MCF 10A (cell line): Measurements from ENCODE around the gene S100Z. TPM values are rescaled to one million over a fixed set of nuclear protein-coding genes. Genes with fewer than 3 reads are reported as not detected.

Experiments
- BruUV-seq: library from RNA; stranded (reverse); fragments of 400-500 nt; replicated peaks from 2 replicates; lab custom pipeline; 2021; lab: Mats Ljungman, UMichigan
- CTCF ChIA-PET: fragments of 300-600 bp; sonication (Branson Sonifier 250); formaldehyde crosslinking; extraction: SDS; loops from one replicate; lab custom pipeline; 2021; ENCODE audit warnings: antibody characterized with exemption, inconsistent platforms; lab: Yijun Ruan, JAX
- POLR2A ChIA-PET: fragments of 300-600, 350-650 bp; sonication (Branson Sonifier 250); formaldehyde crosslinking; extraction: SDS; loops from one replicate; lab custom pipeline; 2020; ENCODE audit warnings: antibody characterized with exemption, inconsistent platforms; lab: Yijun Ruan, JAX
- DNase-seq: peaks from one replicate; pipeline ENCODE4 v3.0.0-alpha.2; 2018; ENCODE audit not compliant: unreplicated experiment
- H3K27ac Mint-ChIP-seq: one replicate; pipeline ENCODE4 v1.8.0; 2022; ENCODE audit warnings: mild to moderate bottlenecking, low read depth, mixed read lengths; ENCODE audit not compliant: unreplicated experiment
- H3K27me3 Mint-ChIP-seq: one replicate; pipeline ENCODE4 v1.8.0; 2022; ENCODE audit warnings: mixed read lengths; ENCODE audit not compliant: insufficient read depth, unreplicated experiment
- H3K36me3 Mint-ChIP-seq: one replicate; pipeline ENCODE4 v1.8.0; 2022; ENCODE audit warnings: mild to moderate bottlenecking, moderate library complexity, mixed read lengths; ENCODE audit not compliant: insufficient read depth, unreplicated experiment
- H3K4me1 Mint-ChIP-seq: one replicate; pipeline ENCODE4 v1.8.0; 2022; ENCODE audit warnings: mixed read lengths; ENCODE audit not compliant: insufficient read depth, unreplicated experiment
- H3K4me3 Mint-ChIP-seq: one replicate; pipeline ENCODE4 v1.8.0; 2022; ENCODE audit warnings: mild to moderate bottlenecking, moderate library complexity, mixed read lengths; ENCODE audit not compliant: unreplicated experiment
- H3K9me3 Mint-ChIP-seq: one replicate; pipeline ENCODE4 v1.8.0; 2022; ENCODE audit warnings: mixed read lengths; ENCODE audit not compliant: unreplicated experiment
- CTCF ChIP-seq: fragments of 200-600 bp; IDR thresholded peaks from one replicate; pipeline ENCODE4 v1.8.0; 2022; ENCODE audit warnings: antibody characterized with exemption, mild to moderate bottlenecking; ENCODE audit not compliant: unreplicated experiment
- intact Hi-C: fragments of 100-400 bp; cut with micrococcal nuclease; formaldehyde crosslinking; loops from 2 replicates; pipeline ENCODE4 v1.14.1; 2022
- total RNA-seq: library from RNA; stranded (reverse); gene quantifications from 2 replicates; pipeline ENCODE4 v1.2.3, GENCODE V29; 2022

Gene S100Z
- total RNA-seq, 1 experiment from 2014 or later = not detected

GRCh38 chr5:76920491-76920890 is 70.7 kb downstream of the S100Z start:
- no peaks in the 10 kb centered on the region for H3K4me1 Mint-ChIP-seq
- no peak overlapping the region for H3K27ac Mint-ChIP-seq
- TF ChIP-seq CTCF = no peak
- no peaks in the 10 kb centered on the region for H3K9me3 Mint-ChIP-seq
- H3K36me3 Mint-ChIP-seq = no peaks in the 10 kb centered on the region
- intact Hi-C loops = no loop called here
- no peaks in the 10 kb centered on the region for H3K27me3 Mint-ChIP-seq
- CTCF ChIA-PET = no interaction called here
- no TSS peak for BruUV-seq
- H3K4me3 Mint-ChIP-seq = no peak overlapping the region
- POLR2A ChIA-PET = no interaction called here
- no peak for DNase-seq

DNA sequence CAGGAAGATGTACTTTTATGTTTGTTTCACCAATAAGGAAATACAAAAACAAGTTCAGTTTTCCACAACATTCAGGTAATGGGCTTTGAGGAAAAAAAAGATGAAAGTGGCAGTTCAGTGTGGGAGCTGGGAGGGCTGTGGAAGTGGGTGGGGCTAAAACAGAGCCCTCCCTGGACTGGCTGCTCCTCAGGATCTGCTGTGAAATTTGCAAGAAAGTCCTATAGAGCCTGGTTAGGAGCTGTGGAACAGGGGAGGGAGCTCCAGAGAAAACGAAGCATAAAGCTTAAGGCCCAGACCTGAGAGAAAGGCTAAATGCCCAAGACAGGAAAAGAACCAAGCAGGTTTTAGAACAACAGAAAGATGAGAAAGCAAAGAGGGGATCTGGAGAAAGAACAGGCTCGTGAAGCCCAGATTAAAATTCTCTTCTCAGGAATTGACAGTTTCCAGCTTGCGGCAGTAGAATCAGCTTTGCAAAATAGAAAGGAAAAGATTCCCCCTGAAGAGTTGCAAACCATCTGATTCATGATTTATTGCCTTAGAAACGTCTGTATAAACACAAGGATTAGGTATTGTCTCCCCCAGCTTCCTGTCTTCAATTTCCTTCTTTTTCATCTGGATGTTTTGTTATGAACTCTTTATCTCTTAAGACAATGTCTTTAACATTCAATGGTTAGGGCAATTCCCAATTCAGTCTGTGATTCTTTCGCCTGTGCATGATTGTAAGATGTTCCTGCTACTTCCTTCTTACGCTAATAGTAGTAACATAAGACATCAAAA is 76.7 kb downstream of the S100Z start:
- H3K4me1 Mint-ChIP-seq = no peaks in the 10 kb centered on the region
- H3K36me3 Mint-ChIP-seq = no peaks in the 10 kb centered on the region
- intact Hi-C loops = no loop called here
- peaks cover 31% of the 10 kb centered on the region for H3K27me3 Mint-ChIP-seq
- ChIA-PET POLR2A (no interaction called here), CTCF (interaction anchor here (0.5 to 1.1 kb wide), 3 partner anchors 90 to 381 kb away, joined by 3 read pairs; no protein-coding TSS in a partner anchor)
- DNase-seq = no peak
- no peaks in the 10 kb centered on the region for H3K9me3 Mint-ChIP-seq
- H3K27ac Mint-ChIP-seq = no peak overlapping the region
- no peak for TF ChIP-seq CTCF
- BruUV-seq = no TSS peak
- H3K4me3 Mint-ChIP-seq = no peak overlapping the region

- intact Hi-C loops = no loop called here
- Mint-ChIP-seq H3K9me3 (no peaks in the 10 kb centered on the region), H3K27ac (no peak overlapping the region), H3K36me3 (no peaks in the 10 kb centered on the region), H3K4me3 (no peak overlapping the region), H3K27me3 (peaks cover 34% of the 10 kb centered on the region), H3K4me1 (no peaks in the 10 kb centered on the region)
- POLR2A ChIA-PET = no interaction called here
- no peak for TF ChIP-seq CTCF
- no peak for DNase-seq
- BruUV-seq = no TSS peak
- CTCF ChIA-PET = no interaction called here
Measured at GRCh38 chr5:76927961-76928360, 78.1 kb downstream of the S100Z start.

DNA sequence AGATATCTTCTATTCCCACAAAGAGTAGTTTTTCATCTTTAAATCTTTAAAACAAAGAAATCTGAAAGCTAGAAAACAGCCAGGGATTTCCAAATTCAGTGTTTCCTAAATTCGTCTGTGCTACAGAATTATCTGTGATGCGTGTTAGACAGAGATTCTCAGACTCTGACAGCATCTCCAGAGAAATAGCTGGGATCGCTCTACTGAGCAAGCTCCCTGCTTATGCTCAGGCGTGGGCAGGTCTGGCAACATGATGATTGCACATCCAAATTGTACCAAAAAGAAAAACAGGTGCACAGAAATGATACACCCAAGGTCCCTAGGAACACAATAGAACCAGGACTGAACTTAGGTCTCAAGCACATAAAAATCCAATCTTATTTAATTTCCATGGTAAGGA is 80.3 kb downstream of the S100Z start:
- ChIA-PET CTCF (interaction anchor here (0.9 to 1.0 kb wide), 2 partner anchors 13 to 60 kb away, joined by 3 read pairs; no protein-coding TSS in a partner anchor), POLR2A (no interaction called here)
- DNase-seq = no peak
- Mint-ChIP-seq H3K36me3 (no peaks in the 10 kb centered on the region), H3K4me3 (no peak overlapping the region), H3K4me1 (no peaks in the 10 kb centered on the region), H3K27ac (no peak overlapping the region), H3K27me3 (peaks cover 34% of the 10 kb centered on the region), H3K9me3 (no peaks in the 10 kb centered on the region)
- intact Hi-C loops = no loop called here
- no peak for TF ChIP-seq CTCF
- no TSS peak for BruUV-seq
